HG02623 (cell line): ENCODE data around the gene CENPQ.
A peak's percentile ranks its signal among the peaks of the same experiment; 100 is the strongest.
"Not testable (repeated sequence)": the region's sequence is repeated elsewhere in the genome, so short reads cannot be mapped to it uniquely, and the experiment has no call there.

Experiments used
- ATAC-seq: cut with Tn5 transposase; IDR thresholded peaks from one replicate; pipeline ENCODE4 v1.9.1; 2021; ENCODE audit warnings: moderate library complexity; ENCODE audit not compliant: unreplicated experiment

The CENPQ gene, protein sequence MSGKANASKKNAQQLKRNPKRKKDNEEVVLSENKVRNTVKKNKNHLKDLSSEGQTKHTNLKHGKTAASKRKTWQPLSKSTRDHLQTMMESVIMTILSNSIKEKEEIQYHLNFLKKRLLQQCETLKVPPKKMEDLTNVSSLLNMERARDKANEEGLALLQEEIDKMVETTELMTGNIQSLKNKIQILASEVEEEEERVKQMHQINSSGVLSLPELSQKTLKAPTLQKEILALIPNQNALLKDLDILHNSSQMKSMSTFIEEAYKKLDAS

DNA sequence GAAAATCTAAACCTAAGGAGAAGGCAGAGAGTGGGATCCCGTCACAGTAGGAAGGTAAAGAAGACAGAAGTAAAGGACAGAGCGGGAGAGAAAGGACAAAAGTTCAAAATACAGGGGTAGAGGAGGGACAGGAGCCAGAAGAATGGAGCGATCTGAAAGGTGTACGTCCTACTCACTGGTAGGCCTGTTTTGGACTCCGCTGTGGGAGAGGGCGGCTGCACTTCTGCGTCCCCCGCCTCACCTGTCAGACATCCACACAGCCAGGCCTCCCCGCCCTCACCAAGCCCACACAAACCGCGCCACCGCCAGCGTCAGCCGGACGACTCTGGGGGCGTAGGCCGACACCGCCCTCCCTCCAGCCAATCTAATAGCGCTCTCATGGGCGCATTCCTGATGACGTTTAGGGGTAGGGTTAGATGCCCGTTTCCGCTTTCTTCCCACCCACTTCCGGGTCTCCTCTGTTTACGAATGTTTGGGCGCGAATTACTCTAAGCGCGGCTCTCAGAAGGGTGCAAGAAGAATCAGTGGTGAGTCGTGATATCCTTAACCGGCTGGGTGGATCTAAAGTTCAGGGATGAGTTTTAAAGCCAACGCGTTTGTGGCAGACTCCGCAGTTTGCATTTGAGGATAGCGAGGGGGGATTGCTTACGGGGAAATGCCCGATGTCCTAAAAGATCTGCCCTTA is at the start of gene CENPQ, which contains the start of gene MMUT:
CENPQ (plus strand) TSS at position 444 of the 685 bp plus-strand sequence. CDS start 6,807 bp downstream, outside the sequence.
MMUT (minus strand) TSS at position 327 of the 685 bp plus-strand sequence. CDS start 3,787 bp downstream, outside the sequence.
- peak; percentile 99 for ATAC-seq

DNA sequence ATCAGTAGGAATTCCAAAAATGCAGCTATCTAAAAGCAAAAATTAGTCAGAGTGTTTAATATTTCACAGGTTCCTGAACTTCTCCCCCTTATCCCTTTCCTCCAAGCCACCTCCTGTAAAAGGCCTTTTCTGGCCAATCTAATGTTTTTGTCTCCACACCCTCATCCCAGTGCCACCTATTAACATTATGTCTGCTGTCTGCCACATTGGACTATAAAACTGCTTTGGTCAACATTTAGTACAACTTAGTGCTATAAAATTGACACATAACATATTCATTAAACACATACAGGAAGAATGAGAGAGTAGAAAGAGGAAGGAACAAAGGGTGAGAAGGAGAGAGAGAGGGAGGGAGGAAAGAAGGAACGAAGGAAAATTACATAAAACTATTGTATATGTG is 47.8 kb upstream of the CENPQ start:
- no peak for ATAC-seq

DNA sequence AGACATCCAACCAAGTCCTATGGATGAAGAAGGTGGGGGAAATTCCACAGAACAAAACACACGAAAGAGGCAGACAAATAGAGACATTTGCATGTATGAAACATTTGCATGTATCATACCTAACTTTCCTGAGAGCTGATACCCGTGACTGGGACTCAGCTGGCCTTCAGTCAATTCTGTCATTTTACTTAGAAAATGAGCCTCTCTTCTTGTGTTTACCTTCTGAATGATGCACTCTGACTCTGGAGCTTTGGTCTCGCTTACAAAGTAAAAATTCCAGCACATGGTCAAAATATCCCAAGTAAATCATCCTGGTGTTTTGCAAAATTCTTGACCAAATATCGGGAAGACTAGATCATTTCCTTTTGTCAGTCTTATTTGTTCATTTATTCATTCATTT is 47.0 kb upstream of the CENPQ start:
- ATAC-seq: no peak

DNA sequence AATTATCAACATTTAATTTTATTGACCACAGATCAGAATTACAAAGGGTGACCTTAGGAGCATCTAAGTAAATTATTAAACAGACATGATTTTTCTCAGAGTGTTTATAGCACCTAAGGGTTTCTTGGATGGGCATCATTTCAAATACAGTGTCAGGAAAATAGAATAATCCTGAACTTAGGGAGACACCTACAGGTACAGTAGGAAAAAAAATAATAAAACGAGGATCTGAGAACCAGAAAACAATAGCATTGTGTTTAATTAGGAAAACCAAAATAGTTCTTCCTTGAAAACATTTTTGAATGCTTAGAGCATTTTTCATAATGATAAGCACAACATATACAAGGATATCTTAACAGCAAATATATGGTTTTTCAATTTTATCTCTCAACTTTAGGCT is 39.4 kb upstream of the CENPQ start:
- no peak for ATAC-seq

DNA sequence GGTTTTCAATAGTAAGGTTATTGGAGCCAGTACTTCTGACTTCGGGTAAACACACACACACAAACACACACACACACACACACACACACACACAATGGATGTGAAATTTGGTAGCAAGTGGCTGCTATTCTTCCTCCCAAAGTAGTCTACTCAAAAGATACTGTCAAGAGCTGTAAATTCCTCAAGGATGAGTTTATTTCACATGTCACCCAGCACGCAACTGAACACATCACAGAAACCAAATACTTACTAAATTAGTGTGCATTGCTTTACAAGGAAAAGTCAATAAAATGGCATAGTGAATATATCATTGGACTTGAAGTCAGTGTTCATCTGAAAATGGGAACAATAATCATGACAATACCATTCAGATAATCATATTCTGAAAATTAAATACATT is 33.0 kb upstream of the CENPQ start:
- no peak for ATAC-seq

DNA sequence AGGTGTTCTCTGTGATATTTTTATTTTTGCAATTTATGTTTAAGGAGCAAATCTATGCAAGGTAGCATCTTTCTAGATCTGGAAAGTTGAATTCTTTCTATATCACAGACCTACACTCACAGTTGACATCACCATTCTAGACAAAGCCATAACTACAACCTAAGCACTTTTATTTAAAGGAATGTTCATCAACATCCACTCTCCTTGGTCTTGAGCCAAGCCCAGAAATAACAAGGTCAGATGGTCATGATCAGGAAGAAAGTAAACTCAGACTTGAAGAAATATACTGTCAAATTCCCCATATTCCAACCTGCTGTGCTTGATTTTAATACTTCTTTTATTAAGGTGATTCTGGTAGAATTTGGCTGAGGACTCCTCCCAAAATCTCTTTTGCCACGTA is 32.3 kb upstream of the CENPQ start:
- no peak for ATAC-seq

DNA sequence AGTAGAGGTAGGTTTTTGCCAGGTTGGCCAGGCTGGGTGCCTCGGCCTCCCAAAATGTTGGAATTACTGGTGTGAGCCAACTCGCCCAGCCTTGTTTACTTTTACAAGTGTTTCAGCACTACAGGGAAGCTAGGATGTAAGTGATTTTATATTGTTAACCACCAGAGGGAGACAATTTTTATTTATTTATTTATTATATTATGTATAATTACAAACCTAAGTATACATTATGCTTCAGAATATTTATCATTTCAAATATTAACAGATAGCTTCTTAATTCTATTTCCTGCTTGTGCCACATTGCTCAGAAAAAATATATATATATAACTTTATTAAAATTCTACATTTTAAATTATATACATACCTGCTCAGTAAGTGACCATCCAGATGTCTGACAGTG is 9.9 kb upstream of the CENPQ start:
- no peak for ATAC-seq

DNA sequence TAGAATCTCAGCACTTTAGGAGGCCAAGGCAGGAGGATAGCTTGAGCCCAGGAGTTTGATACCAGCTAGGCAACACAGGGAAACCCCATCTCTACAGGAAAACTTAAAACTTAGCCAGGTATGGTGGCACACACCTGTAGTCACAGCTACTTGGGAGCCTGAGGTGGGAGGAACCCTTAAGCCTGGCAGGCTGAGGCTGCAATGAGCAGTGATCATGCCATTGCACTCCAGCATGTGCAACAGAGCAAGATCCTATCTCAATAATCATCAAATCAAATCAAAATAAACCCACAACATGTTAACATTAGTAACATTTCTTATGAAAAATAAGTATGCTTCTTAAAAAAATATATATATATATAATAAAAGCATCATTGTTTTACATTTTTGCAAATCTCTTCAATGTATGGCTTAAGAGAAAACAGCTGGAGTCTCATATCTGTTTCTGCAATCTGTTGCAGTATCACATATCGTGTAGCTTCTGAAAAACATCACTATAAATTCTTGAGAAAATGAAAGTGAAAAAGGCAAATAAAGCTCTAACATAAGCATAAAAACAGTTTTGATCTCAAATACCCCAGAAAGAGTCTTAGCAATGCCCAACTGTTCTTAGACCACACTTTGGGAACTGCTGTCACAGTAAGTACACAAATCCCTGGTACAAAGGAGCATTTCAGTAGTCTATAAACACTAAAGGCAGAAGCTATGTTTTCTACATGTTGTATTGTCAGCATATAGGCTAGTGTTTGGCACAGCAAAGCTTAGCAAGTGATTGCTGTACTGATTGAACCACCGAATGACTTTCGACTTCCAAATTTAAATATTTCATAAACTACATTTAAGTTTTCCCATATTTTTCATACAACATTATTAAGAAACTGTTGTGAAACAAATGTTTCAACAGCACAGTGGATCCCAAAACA is 8.1 kb upstream of the CENPQ start:
- ATAC-seq: peak; percentile 69

DNA sequence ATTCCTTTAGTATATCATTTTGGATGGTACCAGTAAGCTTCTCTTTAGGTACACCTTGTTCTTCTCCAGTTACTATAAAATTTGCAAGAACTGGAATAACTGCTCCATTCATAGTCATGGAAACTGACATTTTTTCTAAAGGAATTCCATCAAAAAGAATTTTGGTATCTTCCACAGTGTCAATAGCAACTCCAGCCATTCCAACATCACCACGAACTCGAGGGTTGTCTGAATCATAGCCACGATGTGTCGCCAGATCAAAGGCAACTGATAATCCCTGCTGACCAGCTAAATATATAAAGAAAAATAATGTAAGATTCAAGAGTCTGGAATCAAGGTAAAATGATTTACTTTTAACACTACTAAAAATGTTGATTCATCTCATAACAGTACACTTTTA is 5.4 kb upstream of the CENPQ start:
- no peak for ATAC-seq

DNA sequence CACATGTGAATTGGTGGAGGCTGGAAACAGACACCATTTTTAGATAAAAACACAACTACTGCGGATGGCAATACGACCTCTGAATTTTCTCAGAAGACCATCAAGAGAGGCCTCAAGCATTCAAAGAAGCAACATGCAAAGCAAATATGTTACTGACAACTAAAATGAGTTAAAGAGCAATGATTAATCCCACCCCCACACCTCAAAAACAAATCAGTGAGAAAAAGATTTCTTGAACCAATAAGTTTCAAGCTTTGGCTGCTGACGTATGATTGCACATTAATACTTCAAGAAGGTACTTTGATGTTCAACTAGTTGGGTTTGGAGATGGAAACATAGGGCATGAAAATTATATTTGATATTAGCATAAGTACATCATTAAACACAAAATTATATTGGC is 1.1 kb upstream of the CENPQ start:
- ATAC-seq: no peak

DNA sequence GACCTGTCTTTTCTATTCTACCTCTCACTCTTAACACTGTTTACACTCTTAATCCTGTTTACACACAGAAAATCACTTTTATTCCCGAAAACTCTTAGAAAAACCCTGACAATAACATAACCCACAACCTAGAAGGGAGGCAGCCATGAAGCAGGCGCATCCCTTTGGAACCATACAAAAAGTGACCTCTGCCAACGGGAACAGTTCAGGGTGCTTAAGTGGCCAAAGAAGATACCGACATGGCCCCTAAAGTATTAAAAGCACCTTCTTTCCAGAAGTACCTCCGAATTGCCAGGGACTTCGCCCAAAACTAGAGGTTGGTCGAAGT is 607 bp upstream of the CENPQ start:
- no peak for ATAC-seq

DNA sequence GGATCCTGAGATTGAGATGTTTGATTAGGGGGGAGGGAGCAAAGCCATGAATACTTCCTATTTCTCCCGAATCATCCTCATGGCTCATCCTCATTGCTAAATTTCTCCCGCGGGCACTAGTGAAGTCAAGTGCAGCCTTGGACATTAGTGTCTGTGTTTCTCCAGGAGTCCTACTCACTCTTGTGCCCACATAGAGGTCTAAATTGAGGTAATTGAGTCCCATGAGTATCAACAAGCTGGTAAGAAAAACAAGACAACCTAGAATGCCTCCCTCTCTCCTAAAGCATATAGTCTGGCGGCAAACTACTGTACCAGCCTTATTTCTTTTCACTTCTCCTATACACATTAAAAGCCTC is 420 bp downstream of the CENPQ start:
- no peak for ATAC-seq

DNA sequence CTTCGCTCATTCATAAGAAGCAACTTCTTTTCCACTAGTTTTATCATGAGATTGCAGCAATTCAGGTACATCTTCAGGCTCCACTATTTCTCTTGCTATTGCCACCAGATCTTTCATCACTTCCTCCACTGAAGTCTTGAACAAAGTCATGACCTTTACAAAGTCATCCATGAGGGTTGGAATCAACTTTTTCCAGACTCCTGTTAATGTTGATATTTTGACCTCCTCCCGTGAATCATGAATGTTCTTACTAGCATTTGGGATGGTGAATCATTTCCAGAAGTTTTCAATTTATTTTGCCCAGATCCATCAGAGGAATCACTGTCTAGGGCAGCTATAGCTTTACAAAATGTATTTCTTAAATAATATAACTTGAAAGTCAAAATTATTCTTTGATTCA is 1.5 kb downstream of the CENPQ start:
- no peak for ATAC-seq

DNA sequence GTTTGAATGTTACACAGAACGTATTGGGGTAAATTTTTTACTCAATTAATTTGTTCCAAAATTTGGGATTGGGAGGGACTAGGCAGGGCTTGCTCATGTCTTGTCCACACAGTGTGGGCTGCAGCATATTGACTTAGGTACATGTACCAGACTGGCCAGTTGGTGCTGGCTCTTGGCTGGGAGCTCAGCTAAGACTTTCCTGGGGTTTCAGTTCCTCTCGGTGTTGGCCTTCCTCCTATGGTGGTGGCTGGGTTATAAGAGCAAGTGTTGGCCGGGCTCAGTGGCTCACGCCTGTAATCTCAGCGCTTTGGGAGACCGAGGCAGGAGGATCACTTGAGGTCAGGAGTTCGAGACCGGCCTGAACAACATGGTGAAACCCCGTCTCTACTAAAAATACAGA is 4.9 kb downstream of the CENPQ start:
- ATAC-seq: no peak

DNA sequence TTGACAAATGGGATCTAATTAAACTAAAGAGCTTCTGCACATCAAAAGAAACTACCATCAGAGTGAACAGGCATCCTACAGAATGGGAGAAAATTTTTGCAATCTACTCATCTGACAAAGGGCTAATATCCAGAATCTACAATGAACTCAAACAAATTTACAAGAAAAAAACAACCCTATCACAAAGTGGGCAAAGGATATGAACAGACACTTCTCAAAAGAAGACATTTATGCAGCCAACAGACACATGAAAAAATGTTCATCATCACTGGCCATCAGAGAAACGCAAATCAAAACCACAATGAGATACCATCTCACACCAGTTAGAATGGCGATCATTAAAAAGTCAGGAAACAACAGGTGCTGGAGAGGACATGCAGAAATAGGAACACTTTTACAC is 13.4 kb downstream of the CENPQ start:
- ATAC-seq: not testable (repeated sequence)

DNA sequence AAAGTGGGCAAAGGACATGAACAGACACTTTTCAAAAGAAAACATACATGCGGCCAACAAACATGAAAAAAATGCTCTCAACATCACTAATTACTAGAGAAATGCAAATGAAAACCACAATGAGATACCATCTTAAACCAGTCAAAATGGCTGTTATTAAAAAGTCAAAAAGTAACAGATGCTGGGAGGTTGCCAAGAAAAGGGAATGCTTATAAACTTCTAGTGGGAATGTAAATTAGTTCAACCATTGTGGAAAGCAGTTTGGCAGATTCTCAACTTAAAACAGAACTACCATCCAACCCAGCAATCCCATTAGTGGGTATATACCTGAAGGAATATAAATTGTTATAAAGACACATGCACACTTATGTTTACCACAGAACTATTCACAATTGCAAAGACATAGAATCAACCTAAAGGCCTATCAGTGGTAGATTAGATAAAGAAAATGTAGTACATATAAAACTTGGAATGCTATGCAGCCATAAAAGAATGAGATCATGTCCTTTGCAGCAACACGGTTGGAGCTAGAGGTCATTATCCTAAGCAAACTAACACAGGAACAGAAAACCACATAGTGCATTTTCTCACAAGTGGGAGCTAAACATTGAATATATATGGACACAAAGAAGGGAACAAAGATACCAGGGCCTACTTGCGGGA is 16.3 kb downstream of the CENPQ start:
- no peak for ATAC-seq

DNA sequence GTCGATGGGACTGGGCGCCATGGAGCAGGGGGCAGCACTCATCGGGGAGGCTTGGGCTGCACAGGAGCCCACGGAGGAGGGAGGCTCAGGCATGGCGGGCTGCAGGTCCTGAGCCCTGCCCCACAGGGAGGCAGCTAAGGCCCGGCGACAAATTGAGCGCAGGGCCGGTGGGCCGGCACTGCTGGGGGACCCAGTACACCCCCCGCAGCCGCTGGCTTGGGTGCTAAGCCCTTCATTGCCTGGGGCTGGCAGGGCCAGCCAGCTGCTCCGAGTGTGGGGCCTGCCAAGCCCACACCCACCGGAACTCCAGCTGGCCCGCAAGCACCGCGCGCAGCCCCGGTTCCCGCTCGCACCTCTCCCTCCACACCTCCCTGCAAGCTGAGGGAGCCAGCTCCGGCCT is 18.7 kb downstream of the CENPQ start:
- not testable (repeated sequence) for ATAC-seq

DNA sequence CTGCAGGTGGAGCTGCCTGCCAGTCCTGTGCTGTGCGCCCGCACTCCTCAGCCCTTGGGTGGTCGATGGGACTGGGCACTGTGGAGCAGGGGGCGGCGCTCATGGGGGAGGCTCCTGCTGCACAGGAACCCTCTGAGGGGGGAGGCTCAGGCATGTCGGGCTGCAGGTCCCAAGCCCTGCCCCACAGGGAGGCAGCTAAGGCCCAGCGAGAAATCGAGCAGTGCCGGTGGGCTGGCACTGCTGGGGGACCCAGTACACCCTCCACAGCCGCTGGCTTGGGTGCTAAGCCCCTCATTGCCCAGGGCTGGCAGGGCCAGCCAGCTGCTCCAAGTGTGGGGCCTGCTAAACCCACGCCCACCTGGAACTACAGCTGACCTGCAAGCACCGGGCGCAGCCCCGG is 20.2 kb downstream of the CENPQ start:
- ATAC-seq: not testable (repeated sequence)

DNA sequence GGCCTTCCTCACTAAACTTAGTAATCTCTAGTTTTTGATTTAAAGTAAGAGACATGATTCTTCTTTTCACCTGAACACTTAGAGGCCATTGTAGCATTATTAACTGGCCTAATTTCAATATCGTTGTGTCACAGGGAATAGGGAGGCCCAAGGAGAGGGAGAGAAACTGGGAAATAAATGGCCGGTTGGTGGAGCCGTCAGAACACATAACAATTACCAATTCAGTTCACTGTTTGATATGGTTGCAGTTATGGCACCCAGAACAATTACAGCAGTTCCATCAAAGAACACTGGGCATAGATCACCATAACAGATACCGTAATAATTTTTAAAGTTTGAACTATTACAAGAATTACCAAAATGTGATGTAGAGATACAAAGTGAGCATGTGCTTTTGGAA is 27.5 kb downstream of the CENPQ start:
- no peak for ATAC-seq

DNA sequence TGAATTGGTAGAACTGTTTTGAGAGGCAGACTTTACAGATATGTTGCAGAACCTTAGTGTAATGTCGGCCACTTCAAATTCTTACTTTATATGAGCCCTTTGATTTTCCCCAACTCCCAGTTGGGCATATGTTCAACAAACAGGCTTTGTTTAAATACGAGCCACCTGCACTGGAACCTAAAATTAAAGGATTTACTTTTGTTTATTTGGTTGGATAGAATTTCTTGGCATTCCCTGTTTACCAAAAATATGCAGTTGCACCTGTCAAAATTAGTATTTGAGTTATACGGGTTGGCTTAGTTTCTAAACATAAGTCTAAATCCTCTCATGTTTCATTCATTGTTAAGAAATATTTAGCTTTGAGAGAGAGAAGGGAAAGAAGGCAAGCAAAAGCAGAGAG is 34.1 kb downstream of the CENPQ start:
- no peak for ATAC-seq

DNA sequence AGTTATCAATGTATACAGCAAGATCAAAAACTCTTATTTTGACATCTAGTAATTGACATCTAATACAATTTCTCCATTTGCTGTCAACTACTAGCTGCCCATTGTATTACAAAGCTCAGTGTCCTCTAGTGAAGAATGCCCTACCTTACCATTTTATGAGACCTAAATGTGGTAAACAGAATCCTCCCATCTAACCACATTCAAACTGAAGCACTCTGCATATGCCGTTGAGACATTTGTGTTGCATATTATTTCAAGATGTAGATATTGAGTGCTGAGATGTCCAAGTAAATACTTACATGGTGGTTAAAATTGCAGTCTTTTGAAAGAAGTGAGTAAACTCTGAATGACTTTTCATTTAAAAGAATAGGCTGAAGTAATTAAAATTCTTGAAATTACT is 36.0 kb downstream of the CENPQ start:
- ATAC-seq: no peak
